Stomach (tissue), 4 donors: ENCODE measurements around the gene FOXN4.

Experiments
- CTCF ChIP-seq, 7 experiments: fragments of 450-650 bp in 4 of 7; fragments of 200-600 bp in 3 of 7; sonication (generic) in 3 of 7; IDR thresholded peaks; one replicate each; pipeline ENCODE4 v1.5.1; 2016 to 2019; ENCODE audit warnings: antibody characterized with exemption in 7 of 7, control low read depth in 2 of 7, mild to moderate bottlenecking in 1 of 7
- EP300 ChIP-seq: sonication (generic); formaldehyde crosslinking; IDR thresholded peaks from one replicate; pipeline ENCODE4 v1.6.1; 2017; ENCODE audit warnings: antibody characterized with exemption
- POLR2A ChIP-seq, 4 donors: fragments of 450-650 bp; IDR thresholded peaks; one replicate each; pipeline ENCODE4 v1.6.1; 2016; ENCODE audit warnings: antibody characterized with exemption in 4 of 4, control low read depth in 2 of 4, mild to moderate bottlenecking in 1 of 4, moderate library complexity in 1 of 4
- POLR2AphosphoS5 ChIP-seq, 3 donors: sonication (generic); formaldehyde crosslinking; IDR thresholded peaks; one replicate each; pipeline ENCODE4 v1.6.1; 2016; ENCODE audit warnings: antibody characterized with exemption in 3 of 3

GRCh38 chr12:109329686-109330085 lies 20.6 kb upstream of the FOXN4 start:
- TF ChIP-seq CTCF (IDR thresholded peaks at IDR 0.05) (no peak), POLR2AphosphoS5 (IDR thresholded peaks at IDR 0.05) (no peak), POLR2A (IDR thresholded peaks at IDR 0.05) (no peak), EP300 (no peak)
